Measurements from ENCODE around the gene BCL6B. TPM values are rescaled to one million over a fixed set of nuclear protein-coding genes. Genes with fewer than 3 reads are reported as not detected.

BCL6B gene
- total RNA-seq, 4 donors from 2014 or later: 0.93 to 3.9 (median 3.3) TPM

GRCh38 chr17:7014995-7015958 lies 7.6 kb upstream of the BCL6B start:
- no peak for TF ChIP-seq POLR2AphosphoS5 (IDR thresholded peaks at IDR 0.05)
- TF ChIP-seq POLR2A (IDR thresholded peaks at IDR 0.05): peak in 1 of 2 donors; percentile 53
- Histone ChIP-seq H3K4me3 (peak overlapping the region; percentile 83 to 87), H3K27me3 (no peaks in the 10 kb centered on the region), H3K4me1 (peaks cover 0 to 82% (median 38%) of the 10 kb centered on the region in 3 donors), H3K9me3 (no peaks in the 10 kb centered on the region), H3K27ac (peak overlapping the region; percentile 85 to 96 (median 89)), H3K36me3 (peaks cover 0 to 12% of the 10 kb centered on the region in 2 donors)
- ATAC-seq: no peak
- 2 to 5% methylated on average over 7 to 8 of the region's 56 CpGs for WGBS, 2 donors (ENCODE audit: low coverage in 1 of 2)

GRCh38 chr17:7016418-7016817 lies 6.4 kb upstream of the BCL6B start:
- no peaks in the 10 kb centered on the region for H3K9me3 ChIP-seq
- peaks cover 0 to 12% of the 10 kb centered on the region in 2 donors for H3K36me3 ChIP-seq
- no peak for TF ChIP-seq POLR2A (IDR thresholded peaks at IDR 0.05)
- TF ChIP-seq EP300 (IDR thresholded peaks at IDR 0.05): no peak
- TF ChIP-seq, protein P1, sequence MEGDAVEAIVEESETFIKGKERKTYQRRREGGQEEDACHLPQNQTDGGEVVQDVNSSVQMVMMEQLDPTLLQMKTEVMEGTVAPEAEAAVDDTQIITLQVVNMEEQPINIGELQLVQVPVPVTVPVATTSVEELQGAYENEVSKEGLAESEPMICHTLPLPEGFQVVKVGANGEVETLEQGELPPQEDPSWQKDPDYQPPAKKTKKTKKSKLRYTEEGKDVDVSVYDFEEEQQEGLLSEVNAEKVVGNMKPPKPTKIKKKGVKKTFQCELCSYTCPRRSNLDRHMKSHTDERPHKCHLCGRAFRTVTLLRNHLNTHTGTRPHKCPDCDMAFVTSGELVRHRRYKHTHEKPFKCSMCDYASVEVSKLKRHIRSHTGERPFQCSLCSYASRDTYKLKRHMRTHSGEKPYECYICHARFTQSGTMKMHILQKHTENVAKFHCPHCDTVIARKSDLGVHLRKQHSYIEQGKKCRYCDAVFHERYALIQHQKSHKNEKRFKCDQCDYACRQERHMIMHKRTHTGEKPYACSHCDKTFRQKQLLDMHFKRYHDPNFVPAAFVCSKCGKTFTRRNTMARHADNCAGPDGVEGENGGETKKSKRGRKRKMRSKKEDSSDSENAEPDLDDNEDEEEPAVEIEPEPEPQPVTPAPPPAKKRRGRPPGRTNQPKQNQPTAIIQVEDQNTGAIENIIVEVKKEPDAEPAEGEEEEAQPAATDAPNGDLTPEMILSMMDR (IDR thresholded peaks at IDR 0.05): no peak
- TF ChIP-seq POLR2AphosphoS5 (IDR thresholded peaks at IDR 0.05): no peak
- no peak overlapping the region for H3K4me3 ChIP-seq
- no peak for ATAC-seq
- 80 to 100% methylated on average over 1 to 2 of the region's 3 CpGs for WGBS, 2 donors (ENCODE audit: low coverage in 1 of 2)
- H3K4me1 ChIP-seq: peaks cover 0 to 81% (median 30%) of the 10 kb centered on the region in 3 donors
- H3K27ac ChIP-seq: peak overlapping the region in 3 of 4 donors; percentile 86 to 96 (median 92)
- peaks cover 4% of the 10 kb centered on the region for H3K27me3 ChIP-seq

- Histone ChIP-seq H3K27ac (peak overlapping the region; percentile 83 to 96 (median 89)), H3K4me3 (peak overlapping the region in 1 of 2 donors; percentile 69), H3K4me1 (peaks cover 0 to 85% (median 34%) of the 10 kb centered on the region in 3 donors), H3K36me3 (peaks cover 0 to 12% of the 10 kb centered on the region in 2 donors), H3K27me3 (peaks cover 11% of the 10 kb centered on the region), H3K9me3 (no peaks in the 10 kb centered on the region)
- 61 to 94% methylated on average over 6 to 12 of the region's 20 CpGs for WGBS, 2 donors (ENCODE audit: low coverage in 1 of 2)
- TF ChIP-seq, protein P1 (IDR thresholded peaks at IDR 0.05): no peak
- TF ChIP-seq EP300 (IDR thresholded peaks at IDR 0.05) (no peak), POLR2A (IDR thresholded peaks at IDR 0.05) (no peak), POLR2AphosphoS5 (IDR thresholded peaks at IDR 0.05) (no peak)
- no peak for ATAC-seq
Observed at GRCh38 chr17:7016886-7017826, 5.7 kb upstream of the BCL6B start.

GRCh38 chr17:7017827-7018200 lies 5.0 kb upstream of the BCL6B start:
- 40 to 69% methylated on average over 4 of the region's 12 CpGs for WGBS, 2 donors (ENCODE audit: low coverage in 1 of 2)
- no peak for TF ChIP-seq EP300 (IDR thresholded peaks at IDR 0.05)
- no peak for TF ChIP-seq POLR2AphosphoS5 (IDR thresholded peaks at IDR 0.05)
- TF ChIP-seq POLR2A (IDR thresholded peaks at IDR 0.05): no peak
- TF ChIP-seq, protein P1 (IDR thresholded peaks at IDR 0.05): no peak
- peaks cover 18% of the 10 kb centered on the region for H3K27me3 ChIP-seq
- H3K9me3 ChIP-seq: no peaks in the 10 kb centered on the region
- H3K4me1 ChIP-seq: peaks cover 0 to 92% (median 34%) of the 10 kb centered on the region in 3 donors
- peaks cover 0 to 12% of the 10 kb centered on the region in 2 donors for H3K36me3 ChIP-seq
- H3K4me3 ChIP-seq: peak overlapping the region in 1 of 2 donors; percentile 69
- no peak for ATAC-seq
- peak overlapping the region; percentile 83 to 96 (median 89) for H3K27ac ChIP-seq

Measured in gastroesophageal sphincter (tissue), 4 donors.